GM12891 (cell line): ENCODE results near the gene SMIM41. TPM values are rescaled to one million over a fixed set of nuclear protein-coding genes. Genes with fewer than 3 reads are reported as not detected.

Experiments used
- DNase-seq: peaks from one replicate; pipeline ENCODE4 v3.0.0; 2011; ENCODE audit warnings: low spot score; ENCODE audit not compliant: insufficient read length
- FAIRE-seq: peaks from 2 replicates; lab custom pipeline; 2011; peaks lifted over from hg19 to GRCh38; lab: Jason Lieb, UNC
- PAX5 ChIP-seq: IDR thresholded peaks from 2 replicates; pipeline ENCODE4 v1.6.1; 2011; ENCODE audit warnings: low read length, moderate library complexity, mild to moderate bottlenecking; ENCODE audit not compliant: insufficient read depth, severe bottlenecking
- POLR2A ChIP-seq: IDR thresholded peaks from 2 replicates; pipeline ENCODE4 v1.6.1; 2011; ENCODE audit warnings: low read depth, low read length, control low read depth
- POLR2AphosphoS5 ChIP-seq: IDR thresholded peaks from 2 replicates; pipeline ENCODE4 v1.6.1; 2011; ENCODE audit warnings: low read depth, low read length, control low read depth
- POU2F2 ChIP-seq: IDR thresholded peaks from 2 replicates; pipeline ENCODE4 v1.6.1; 2011; ENCODE audit warnings: low read depth, mild to moderate bottlenecking, control low read depth, low read length, moderate library complexity
- SPI1 ChIP-seq: IDR thresholded peaks from 2 replicates; pipeline ENCODE4 v1.6.1; 2011; ENCODE audit warnings: low read depth, low read length, control low read depth
- TAF1 ChIP-seq: IDR thresholded peaks from 2 replicates; pipeline ENCODE4 v1.6.1; 2011; ENCODE audit warnings: low read depth, low read length, control low read depth
- polyA plus RNA-seq: library from polyadenylated mRNA; unstranded; fragments of >200 nt; gene quantifications from one replicate; pipeline ENCODE4 v1.2.1, GENCODE V29; 2012; ENCODE audit warnings: low read depth, missing spikeins, inconsistent platforms; ENCODE audit not compliant: missing spikeins

Gene SMIM41
- polyA plus RNA-seq: not detected

DNA sequence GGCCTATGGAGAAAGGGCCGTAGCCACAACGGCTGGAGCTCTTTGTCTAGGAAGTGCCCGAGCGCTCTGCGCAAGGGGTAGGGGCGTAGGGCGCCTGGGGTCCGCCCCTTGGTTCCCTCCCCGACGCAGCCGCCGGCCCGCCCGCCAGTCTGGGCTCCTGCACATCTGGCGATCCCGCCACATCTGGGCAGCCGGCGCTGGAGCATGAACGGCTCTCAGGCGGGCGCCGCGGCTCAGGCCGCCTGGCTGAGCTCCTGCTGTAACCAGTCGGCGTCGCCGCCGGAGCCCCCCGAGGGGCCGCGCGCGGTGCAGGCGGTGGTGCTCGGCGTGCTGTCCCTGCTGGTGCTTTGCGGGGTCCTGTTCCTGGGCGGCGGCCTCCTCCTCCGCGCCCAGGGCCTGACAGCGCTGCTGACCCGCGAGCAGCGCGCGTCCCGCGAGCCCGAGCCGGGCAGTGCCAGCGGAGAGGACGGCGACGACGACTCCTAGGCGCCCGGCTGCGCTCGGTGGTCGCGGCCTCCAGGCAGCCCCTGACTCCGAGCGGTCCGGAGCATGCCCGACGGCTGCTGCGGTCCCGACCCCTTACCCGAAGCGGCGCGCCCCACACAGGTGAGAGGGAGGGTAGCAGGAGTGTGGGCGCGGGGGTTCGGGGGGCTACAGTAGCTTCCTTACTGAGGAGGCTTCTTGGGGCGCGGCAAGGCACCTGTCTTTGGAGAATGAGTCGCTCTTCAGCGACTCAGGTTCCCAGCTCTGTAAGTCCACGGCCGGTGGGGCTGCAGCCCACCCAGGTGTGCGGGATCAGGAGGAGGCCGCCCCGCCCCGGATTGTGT, at the start of gene SMIM41:
Gene SMIM41 (plus strand): TSS at position 129 of the 827 bp plus-strand sequence. CDS start 76 bp downstream, at position 205.
- FAIRE-seq: no peak
- TF ChIP-seq POLR2A (no peak), POU2F2 (no peak), SPI1 (no peak), PAX5 (no peak), POLR2AphosphoS5 (no peak), TAF1 (no peak)
- DNase-seq: no peak

DNA sequence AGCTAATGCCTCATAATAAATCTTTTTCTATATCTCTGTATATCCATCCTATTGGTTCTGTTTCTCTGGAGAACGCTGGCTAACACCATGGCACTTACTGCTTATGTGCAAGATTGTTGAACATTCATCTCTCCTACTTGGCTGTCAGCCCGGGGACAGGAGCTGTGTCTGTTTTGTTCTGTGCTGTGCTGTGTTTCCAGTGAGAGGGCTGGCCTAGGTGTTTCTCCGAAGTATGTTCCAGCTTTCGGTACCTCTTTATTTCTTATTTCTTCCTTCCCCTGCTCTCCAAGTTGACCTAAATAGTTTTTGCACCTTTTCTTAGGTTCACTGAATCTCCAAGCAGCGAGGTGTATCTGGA, 47.1 kb upstream of the SMIM41 start:
- DNase-seq (no peak), FAIRE-seq (peak; percentile 55)
- TF ChIP-seq POU2F2: no peak
- no peak for TF ChIP-seq SPI1
- no peak for TF ChIP-seq PAX5
- no peak for TF ChIP-seq POLR2AphosphoS5
- TF ChIP-seq TAF1: no peak
- TF ChIP-seq POLR2A: no peak

DNA sequence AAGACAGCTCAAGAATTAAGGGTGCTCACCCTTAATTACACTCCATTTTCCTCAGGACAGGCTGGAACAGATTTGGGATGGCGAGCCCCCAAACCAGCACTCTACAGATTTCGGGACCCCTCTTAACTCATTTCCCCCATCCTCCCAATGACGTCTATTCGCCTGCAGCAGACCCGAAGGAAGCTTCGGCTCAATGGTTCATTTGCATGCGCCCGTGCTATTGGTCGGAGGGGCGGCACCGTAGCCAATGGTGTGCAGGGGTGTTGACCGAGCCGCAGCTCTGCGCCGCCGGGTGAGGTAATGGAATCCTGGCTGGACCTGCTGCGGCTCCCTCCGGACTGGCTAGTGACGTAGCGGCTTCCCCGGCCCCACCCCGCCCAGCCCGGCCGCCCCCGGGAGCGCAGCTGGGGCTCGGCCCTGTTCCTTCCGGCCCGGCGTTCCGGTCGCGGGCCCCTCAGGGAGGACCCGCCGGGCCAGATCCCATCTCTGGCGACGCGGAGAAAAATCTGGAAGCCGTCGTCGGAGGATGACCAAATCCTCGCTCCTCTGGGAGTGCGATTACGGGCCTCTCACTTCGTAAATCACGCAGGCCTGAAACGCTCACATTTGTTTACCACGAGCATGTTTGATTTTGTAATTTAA, 46.6 kb upstream of the SMIM41 start:
- FAIRE-seq (peak; percentile 97), DNase-seq (peak; percentile 93)
- TF ChIP-seq SPI1 (no peak), PAX5 (no peak), TAF1 (no peak), POLR2AphosphoS5 (no peak), POU2F2 (peak; percentile 88)

DNA sequence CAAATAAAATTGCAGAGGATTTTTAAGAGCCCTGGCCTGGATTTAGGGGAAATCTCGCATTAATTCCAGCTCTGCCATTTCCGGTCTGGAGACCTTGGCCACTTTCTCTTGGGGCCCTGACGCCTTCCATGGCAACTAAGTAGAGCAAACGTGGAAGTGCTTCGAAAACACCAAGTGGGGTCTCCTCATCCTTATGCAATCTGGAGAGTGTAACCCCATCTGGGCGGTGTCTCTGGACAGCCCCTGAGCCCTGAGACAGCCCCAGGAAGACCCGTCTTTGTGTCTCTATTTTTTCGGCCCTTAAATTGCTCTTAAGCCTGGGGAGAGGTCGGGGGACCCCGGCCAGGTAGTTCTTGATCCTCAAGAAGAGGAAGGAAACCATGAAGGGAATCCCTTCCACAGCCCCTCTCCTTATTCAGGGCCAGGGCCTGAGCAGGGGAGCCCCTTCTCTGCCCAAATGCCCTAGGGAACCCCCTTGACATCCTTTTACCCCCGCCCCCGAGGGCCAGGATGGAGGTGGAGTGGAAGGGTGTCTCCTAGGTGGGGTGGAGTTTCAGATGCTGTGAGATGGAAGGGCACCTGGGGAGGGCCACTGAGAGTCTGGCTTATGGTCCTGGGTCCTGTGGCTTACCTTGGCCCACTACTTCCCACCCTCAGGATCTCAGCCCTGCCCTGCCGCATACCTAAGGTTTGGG, 45.9 kb upstream of the SMIM41 start:
- TF ChIP-seq POLR2A (no peak), TAF1 (no peak), SPI1 (no peak), POU2F2 (no peak), PAX5 (no peak), POLR2AphosphoS5 (no peak)
- no peak for FAIRE-seq
- DNase-seq: no peak

DNA sequence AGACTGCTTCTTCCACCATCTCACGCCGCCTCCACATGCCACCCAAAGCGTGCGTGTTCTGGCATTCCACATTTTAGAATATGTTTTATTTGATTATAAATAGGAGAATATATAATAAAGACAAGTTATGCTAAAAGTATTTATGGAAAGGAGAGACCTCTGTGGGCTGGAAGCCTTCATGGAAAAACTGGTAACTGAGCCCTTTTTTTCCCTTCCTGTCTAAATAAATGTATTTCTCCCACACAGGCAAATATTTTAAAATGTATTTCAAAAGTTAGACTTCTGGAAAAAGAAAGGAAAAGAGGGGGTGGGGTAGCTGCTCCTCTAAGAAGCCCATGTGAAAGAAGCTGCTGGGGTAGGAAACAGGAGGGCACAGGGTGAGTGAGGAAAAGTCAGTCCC, 44.3 kb upstream of the SMIM41 start:
- no peak for DNase-seq
- FAIRE-seq: no peak

DNA sequence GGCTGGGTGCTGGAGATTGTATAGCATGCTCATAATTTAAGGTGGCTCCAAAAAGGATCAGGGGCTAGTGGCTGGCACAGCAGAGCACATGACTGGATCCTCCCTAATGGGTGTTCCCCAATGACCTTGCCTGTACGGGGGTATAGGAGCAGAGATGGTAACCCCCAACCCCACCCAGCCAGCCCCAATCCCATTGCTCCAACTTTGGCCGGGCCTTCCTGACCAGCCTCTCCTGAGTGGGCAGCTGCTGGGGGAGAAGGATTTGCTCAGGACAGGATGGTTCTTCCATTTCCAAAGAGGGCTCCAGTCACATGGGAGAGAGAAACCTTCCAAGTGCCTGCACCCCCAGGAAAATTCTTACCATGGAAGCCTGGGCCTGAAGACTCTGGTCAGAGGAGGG, 43.6 kb upstream of the SMIM41 start:
- DNase-seq: no peak
- no peak for FAIRE-seq
- TF ChIP-seq PAX5: no peak
- TF ChIP-seq POLR2AphosphoS5: no peak

More for the DNA sequence above, 44.3 kb upstream of the SMIM41 start:
- TF ChIP-seq PAX5 (no peak), POLR2A (no peak), POU2F2 (no peak), POLR2AphosphoS5 (no peak), SPI1 (no peak), TAF1 (no peak)

DNA sequence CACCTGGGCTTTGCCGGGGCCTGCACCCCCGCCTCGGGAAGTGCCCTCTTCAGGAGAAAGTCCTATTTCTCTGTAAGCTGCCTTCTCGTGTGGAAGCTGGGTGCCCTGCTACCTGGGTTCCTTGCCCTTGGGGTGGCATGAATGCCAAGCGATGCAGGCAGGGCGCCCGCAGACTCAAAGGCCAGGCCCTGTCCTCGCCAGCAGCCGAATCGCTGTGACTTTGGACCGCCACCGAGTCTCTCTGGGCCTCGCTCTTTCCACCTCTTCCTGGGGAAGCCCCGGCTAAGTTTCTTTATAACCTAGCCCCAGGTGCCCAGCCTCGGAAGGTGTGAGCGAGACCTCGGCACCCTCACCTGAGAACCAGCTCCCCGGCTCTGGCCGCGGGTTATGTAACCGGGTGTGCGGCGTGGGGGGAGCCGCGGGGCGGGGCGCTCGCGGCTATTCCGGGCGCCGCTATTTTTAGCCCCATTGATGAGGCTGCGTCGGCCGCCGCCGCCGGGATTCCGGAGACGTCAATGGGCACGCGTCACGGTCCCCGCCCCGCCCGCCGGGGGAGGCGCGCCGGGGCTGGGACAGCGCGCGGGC, 42.8 kb upstream of the SMIM41 start:
- DNase-seq (peak; percentile 65), FAIRE-seq (no peak)
- TF ChIP-seq TAF1 (no peak), POU2F2 (no peak), POLR2AphosphoS5 (no peak), PAX5 (peak; percentile 92)

DNA sequence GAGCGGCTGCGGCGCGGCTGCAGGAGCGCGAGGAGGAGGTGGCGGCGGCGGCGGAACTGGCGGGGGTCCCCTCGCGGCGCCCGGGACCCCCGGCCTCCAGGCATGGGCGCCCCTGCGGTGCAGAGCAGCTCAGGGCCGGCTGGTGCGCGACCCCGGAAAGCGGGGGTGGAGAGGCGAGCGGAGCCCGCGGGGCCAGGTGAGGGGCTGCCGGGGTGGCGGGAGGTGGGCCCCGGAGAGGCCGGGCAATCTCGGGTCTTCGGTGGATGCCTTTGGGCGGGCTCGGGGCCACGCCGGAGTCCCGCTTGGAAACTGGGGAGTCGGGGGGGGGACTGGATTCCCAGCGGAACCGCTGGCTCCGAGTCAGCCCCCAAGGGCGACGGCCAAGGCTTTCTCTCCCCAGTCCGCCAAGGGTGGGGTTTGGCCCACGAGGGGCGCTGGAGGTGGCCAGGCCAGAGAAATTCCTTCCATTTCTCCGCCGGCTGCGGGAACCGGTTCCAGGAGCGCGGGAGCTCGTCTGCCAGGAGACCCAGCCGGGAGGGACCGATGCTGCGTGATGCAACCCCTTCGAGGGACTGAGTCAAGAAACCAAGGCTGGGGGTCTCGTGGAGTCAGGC, 42.1 kb upstream of the SMIM41 start:
- no peak for DNase-seq
- no peak for TF ChIP-seq TAF1
- TF ChIP-seq SPI1: no peak
- TF ChIP-seq POLR2A: no peak
- TF ChIP-seq POU2F2: no peak
- TF ChIP-seq PAX5: no peak
- TF ChIP-seq POLR2AphosphoS5: no peak
- FAIRE-seq: no peak

DNA sequence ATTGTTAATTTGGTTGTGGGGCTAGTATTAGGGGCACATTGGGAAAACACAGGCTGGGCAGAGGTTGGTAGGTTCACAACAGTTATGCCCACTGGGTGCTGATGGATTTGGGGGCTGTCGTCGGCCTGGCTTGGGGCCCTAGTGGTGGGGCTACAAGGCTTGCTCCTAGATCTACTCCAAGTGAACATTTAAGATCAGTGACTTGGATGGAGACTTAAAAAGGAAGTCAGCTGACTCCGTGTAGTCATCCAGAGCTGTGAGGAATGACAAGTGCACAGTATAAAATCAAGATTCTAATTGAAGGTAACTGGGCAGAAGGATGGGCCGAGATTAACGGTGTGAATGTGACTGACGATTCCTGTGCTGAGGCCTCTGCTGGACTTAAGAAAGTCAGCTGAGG, 41.1 kb upstream of the SMIM41 start:
- FAIRE-seq (no peak), DNase-seq (no peak)
- no peak for TF ChIP-seq SPI1
